NCI-H146 (cell line): ENCODE results near the gene MUL1.
"Not testable (repeated sequence)": the region's sequence is repeated elsewhere in the genome, so short reads cannot be mapped to it uniquely, and the experiment has no call there.

Source experiments
- DNase-seq: peaks from one replicate; lab custom pipeline; 2025; lab: John Stamatoyannopoulos, UW

The MUL1 gene, protein sequence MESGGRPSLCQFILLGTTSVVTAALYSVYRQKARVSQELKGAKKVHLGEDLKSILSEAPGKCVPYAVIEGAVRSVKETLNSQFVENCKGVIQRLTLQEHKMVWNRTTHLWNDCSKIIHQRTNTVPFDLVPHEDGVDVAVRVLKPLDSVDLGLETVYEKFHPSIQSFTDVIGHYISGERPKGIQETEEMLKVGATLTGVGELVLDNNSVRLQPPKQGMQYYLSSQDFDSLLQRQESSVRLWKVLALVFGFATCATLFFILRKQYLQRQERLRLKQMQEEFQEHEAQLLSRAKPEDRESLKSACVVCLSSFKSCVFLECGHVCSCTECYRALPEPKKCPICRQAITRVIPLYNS

DNA sequence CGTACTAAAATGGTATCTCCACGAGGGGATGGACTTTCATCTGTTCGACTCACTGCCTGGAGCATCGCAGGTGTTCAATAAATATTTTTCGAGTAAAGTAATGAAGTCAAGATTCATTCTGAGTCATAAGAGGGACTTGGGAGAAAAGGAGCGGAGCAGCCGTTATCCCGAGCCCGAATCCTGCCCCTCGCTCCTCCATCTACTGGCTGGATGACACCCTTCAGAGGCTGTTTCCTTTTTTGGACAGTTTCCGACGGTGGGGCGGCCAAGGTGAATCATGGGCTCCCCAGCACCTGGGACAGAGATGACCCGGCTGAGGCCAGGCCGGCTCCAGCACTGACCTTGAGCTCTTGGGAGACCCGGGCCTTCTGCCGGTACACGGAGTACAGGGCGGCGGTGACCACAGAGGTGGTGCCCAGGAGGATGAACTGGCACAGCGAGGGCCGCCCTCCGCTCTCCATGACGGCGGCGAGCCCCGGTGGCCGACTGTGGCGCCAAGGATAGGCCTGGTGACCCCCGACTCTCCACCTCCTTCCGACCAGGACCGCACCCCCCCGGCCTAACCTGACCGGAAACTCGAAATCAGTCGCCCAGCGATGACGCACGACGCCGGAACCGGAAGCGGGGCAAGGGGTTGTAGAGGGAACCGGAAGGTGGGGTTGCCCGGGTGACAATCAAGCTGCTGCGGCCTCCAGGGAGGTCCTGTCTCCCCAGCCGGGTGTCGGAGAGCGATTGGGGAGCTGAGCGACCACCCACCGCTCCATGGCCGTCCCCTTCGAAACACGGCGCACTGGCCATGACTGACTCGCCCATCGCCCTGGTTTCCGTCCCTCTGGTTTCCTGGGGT is at the start of gene MUL1:
TSS of gene MUL1 (minus strand) at position 588 of the 847 bp plus-strand sequence. CDS start at position 461, 127 bp downstream.
- peak; percentile 87 for DNase-seq

DNA sequence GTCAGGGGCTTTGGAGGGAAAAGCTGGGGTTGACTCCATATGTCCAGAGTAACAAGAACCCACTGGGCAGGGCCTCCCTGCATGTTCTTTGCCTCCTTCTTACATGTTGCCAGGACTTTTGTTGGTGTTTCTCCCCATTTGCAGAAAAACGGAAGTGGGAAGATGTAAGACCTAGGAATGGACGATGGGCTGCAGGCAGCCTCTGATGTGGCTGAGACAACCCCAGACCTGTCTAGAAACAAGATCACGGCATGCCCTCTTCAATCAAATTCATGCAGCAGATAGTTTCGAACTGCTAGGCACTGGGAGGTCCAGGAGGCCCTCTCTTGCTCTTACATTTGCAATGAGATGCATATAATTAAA is 47.8 kb upstream of the MUL1 start:
- DNase-seq, result no peak

DNA sequence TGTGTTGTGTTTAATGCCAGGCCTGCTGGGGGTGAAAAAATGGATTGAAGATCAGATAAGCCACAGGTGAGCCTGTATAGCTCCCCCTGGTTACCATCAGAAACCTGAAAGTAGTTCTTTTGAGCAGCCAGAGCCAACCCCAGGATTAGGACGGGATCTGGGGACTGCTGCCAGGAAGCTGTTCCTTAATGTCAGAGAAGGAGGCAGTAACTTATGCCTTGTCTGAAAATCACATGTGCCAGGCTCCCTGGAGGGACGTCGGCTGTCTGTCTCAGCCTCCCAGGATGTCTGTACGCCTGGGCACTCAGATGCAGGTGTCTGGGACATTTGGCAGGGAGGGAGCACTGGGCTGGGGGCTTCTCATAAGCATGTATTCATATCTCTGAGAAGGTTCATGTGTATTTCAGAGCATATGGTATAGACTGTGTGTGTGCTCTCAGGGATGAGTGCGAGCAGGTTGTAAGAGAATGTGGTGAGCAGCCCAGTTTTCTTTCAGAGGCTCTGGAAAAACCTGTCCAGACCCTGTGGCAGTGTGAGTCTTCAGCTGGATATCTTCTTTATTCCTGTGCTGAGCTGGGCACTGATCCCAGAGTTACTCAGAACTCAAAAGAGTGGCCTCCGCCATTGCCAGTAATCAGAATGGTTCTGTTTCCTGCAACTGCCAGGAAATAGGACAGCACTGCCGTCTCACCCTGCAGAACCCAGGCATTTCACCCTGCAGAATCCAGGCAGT is 47.2 kb upstream of the MUL1 start:
- no peak for DNase-seq

DNA sequence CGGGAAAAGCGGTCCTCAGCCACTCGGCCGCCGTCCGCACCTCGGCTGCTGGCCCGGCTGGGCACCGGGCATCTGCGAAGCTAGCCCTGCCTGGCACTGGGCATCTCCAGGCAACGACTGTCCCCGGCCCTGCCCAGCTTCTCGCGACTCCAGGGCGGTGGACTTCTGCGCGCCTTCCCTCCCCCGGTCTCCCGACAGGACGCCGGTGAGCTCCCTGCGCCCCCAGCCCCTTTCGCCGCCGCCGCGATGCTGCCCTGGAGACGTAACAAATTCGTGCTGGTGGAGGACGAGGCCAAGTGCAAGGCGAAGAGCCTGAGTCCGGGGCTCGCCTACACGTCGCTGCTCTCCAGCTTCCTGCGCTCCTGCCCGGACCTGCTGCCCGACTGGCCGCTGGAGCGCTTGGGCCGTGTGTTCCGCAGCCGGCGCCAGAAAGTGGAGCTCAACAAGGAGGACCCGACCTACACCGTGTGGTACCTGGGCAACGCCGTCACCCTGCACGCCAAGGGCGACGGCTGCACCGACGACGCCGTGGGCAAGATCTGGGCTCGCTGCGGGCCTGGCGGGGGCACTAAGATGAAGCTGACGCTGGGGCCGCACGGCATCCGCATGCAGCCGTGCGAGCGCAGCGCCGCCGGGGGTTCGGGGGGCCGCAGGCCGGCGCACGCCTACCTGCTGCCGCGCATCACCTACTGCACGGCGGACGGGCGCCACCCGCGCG is 44.9 kb upstream of the MUL1 start:
- no peak for DNase-seq

DNA sequence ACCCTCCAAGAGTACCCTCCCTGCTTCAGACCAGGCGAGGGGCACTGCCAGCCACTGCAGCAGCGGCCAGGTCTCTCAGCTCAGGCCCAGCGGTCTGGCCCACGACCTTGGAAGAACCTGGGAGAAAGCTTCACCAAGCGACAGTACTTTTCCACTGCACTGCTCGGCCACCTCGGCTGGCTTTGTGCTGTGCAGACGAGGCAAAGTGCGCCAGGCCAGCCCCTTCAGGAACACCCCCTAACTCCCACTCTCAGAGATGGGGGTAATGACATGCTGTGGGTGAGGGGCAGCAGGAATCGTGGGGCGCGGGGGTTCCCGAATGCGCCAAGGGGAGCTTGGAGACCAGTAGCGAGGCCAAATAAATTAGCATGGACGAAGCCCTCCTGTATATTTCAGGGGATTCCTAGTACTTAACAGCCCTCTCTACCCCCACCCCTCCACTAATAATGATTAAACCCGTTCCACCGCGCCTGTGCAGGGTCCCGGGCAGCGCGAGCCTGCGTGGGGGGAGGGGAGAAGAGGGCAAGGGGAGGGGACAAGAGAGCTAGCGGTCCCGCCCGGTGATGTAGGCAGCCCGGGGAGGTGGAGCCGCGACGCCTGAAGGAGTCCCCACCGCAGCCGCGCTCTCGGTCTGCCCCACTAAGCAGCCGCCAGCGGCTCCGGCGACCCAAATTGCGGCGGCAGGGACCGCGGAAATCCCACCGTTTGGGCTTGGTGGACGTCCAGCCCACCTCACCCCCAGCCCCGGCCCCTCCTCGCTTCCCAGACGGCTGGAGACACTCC is 44.2 kb upstream of the MUL1 start, which contains the start of gene FAM43B:
TSS of gene FAM43B (plus strand) at position 629 of the 783 bp plus-strand sequence. CDS start 401 bp downstream, outside the sequence.
- peak; percentile 6 for DNase-seq

DNA sequence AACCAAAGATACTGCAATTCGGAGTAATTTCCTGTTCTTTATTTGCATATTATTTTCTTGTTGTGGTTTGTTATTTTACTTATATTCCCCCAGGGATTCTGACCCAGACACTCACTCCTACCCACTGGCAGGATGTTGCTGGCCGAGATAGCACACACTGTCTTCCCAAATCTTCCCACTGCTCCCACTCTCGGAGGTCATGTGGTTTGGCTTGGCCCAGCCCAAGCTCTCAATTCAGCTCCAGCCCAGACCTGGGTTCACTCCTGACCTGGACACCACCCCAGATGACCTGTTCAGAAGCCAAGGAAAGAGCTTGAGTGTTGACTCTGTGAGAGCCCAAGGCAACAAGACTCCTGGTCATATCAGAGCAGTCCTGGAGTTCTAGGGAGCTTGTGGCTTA is 43.2 kb upstream of the MUL1 start:
- no peak for DNase-seq

DNA sequence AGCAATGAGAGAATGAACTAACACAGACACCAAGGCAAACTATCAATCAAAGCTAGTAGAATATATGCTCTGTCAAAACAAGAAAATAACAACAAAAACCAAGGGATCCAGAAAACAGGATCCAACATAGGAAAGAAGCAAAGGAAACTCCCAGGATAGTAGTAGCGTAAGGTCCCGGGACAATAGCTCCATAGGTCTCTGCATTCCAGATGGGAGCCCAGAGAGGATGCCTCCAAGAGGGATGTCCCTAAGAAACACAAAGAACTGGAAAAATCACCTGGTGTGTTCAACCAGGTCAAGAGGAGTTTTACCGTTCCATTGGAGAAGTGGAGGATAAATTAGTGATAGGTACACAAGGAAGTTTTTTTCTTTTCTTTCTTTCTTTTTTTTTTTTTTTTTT is 38.7 kb upstream of the MUL1 start:
- DNase-seq, result no peak

DNA sequence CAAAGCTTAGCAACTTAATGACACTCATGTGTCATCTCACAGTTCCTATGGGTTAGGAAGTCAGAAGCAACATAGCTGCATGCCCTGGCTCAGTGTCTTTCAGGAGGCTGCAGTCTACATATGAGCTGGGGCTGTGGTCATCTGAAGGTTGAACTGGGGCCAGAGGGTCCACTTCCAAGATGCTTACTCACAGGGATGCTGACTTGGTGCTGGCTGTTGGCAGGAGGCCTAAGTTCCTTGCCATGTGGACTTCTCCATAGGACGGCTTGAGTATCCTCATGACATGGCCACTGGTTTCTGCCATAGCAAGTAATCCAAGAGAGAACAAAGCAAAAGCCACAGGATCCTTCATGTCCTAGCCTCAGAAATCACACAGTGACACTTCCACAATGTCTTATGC is 32.3 kb upstream of the MUL1 start:
- DNase-seq, result no peak

DNA sequence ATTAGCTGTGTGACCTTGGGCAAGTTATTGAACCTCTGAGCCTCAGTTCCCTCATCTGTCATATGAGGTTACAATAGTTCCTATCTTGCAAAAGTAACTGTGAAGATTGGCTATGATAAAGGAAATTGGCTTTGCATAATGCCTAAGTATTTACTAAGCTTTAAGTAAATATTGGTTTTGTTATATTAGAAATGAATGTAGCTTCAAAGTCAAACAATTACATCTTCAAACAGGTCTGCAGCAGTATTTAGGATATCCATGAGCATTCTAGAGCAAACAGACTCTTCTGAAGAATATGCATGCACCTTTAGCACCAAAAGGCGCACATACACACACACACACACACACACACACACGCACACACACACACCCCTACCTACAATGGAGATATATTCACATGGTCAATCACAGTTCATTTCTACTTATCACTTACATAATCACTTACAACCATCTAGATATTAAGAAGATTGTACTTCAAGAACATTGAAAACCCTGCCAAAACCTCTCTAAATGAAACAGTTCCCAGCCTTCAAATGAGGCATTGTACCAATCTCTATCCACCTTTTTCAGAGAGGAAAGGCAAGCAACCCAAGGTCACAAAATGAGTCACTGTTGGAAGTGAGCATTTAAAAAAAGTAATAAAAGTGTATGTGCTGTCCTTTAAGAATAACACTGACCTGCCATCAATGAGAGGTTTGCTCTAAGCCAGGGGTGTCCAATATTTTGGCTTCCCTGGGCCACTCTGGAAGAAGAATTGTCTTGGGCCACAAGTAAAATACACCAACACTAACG is 31.0 kb upstream of the MUL1 start:
- peak; percentile 5 for DNase-seq

DNA sequence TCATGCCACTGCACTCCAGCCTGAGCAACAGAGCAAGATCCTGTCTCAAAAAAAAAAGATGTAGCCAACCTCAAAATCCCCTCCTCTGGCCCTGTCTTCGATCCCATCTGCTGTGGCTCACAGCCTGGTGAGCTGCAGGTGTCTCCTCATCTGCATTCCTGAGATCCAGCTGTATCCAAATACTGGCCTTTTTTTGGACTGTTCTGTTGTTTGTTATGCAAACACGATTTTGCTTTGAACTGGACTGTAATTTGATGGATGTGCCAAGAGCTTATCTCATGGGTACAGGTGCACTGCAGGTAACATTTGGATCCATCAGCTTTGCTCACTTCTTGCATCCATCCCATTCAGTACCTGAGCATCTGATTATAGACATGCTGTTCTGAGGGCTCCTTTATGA is 30.3 kb upstream of the MUL1 start:
- DNase-seq, result peak; percentile 75

DNA sequence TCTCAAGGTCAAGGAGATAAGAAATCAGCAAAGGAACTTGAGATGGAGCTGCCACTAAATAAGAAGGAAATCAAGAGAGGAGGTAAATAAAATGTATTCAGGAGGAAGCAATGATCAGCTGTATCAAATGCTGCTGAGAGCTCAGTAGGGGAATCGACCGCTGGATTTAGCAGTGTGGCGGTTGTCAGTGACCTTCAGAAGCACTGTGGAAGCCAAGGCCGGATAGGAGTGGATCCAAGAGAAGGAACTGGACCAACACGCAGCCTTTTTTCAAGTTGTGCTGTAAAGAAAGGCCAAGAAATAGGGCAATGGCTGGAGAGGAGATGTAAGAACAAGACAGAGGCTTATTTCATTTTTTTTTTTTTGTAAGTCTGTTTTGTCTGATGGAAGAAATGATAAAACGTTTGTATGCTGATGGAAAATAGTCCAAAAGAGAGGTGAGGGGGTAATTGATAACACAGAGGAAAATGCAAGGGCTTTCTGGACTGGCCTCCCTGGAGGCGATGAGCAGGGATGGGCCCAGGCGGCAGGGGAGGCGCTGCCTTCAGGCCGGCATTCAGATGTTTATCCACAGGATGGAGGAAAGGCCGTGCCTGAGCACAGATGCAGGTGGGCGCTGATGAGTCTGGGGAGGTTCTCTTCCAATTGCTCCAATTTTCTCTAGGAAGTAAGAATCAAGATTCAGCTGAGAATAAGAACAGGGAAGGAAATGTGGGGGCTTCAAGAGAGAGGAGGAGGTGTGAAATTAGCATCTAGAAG is 26.9 kb upstream of the MUL1 start:
- DNase-seq, result no peak

DNA sequence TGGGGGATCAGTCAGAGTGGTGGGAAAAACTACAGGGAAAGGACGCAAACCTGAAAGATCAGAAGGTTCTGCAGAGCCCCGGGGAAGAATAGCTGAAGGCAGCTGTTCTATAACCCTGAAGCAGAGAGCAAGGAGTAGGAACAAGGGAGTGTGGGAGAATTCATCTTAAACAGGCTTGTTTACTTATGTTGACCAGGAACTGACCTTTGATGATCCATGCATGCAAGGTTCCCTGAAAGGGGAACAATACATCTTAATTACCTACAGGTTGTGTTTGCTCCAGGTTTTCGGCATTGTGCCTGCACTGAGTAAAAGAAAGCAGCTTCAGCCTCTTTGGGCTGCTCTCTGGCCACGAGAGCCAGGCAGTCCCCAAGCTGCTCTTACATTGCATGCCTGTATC is 25.7 kb upstream of the MUL1 start:
- peak; percentile 25 for DNase-seq

DNA sequence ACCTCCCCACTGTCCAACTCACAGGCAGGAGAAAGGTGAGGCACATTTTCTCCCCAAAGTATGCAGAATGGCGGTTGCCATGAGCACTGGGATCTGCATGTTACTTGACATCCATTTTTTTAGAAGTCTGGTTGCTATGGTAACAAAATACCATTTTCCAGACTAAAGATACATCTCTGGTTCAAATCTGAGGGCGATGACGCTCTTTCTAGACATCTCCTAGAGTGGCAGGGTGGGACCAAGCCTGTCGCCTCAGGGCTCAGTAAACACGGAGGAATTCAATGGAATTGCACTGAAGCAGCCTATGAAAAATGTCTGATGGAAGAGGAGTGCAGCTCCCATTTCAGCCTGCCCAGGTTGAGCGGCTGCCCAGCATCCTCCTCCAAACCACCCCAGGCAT is 22.9 kb upstream of the MUL1 start:
- DNase-seq, result peak; percentile 13

DNA sequence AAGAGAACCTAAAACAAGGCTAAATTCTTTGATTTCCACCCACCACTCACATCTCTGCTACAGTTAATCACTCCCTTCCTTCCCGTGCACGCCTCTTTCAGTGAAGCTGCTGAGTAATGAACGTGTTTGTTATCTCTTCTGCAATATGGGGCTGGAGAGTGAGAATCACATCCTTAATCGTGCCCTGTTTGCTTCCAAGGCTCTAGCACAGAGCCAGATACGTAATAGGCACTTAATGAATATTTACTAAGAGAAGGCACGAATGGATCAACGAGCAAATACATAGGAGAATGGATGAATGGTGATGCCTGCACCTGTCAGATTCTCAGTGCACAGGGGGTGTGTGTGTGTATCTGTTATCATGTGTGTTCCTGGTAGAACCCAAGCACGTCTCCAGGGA is 22.4 kb upstream of the MUL1 start:
- DNase-seq, result peak; percentile 47

DNA sequence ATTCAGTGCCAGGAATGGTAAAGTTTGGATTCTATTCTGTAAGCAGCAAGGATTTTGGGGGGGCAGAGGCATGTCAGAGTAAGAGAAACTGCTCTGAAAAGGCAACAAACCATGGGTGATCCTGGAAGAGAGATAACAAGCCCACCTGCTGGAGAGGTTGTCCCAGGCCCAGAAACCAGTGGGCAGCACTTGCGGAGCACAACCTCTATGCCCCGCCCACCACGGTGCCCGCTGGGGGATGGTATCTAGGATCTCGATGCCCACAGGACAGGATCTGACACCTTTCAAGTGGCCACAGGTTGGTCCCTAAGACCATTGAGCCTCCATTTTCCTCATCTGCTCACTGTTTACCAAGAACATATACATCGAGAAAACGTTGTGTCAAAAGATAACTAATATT is 20.3 kb upstream of the MUL1 start:
- no peak for DNase-seq

DNA sequence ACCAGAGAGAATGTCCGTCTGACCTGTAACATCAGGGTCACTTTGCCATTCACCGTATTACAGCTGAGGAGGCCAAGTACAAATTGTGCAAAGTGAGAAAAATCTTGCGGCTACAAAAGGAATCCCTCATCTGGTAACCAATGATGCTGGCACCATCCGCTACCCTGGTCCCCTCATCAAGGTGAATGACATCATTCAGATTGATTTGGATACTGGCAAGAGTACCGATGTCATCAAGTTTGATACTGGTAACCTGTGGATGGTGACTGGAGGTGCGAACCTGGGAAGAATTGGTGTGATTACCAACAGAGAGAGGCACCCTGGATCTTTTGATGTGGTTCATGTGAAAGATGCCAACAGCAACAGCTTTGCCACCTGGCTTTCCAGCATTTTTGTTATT is 18.3 kb upstream of the MUL1 start:
- DNase-seq, result no peak

DNA sequence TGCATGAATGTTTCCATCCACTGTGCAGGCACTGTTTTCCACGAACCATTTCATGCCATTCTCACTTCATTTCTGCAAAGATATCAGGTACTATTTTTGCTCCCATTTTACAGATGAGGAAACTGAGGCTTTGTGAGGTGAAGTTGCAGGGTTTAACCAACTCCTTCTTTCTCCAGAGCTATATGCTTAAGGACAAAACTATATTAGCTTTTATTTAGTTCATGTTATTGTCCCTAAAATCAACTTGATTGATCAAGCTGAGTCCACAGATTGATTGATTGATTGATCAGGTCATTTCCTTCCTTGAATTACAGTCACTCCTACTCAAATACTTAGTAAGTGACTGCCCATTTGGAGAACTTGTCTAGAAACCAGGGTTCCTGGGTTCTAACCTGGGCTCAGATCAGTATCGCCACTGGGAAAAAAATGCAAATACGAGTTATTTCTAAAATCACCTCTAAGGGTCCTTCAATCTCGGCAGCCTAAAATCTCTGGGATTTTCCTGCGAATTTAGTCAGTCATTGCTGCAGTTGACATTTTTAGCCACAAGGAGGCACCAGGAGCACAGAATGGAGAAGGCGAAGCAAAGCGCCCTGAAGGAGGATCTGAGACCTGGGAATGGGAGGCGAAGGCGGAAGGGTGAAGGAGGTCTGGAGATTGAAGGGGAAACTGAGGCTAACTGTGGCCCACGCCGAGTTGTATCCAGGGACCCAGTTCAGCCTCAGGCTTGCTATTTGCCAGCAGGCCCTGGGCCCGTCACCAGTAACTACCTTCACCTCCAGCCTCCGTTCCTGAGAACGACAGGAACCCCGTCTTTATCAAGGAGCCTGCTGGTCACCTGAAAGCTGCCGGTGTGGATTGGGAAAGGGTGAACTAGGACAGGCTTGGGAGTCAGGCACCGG is 14.3 kb upstream of the MUL1 start:
- peak; percentile 50 for DNase-seq

DNA sequence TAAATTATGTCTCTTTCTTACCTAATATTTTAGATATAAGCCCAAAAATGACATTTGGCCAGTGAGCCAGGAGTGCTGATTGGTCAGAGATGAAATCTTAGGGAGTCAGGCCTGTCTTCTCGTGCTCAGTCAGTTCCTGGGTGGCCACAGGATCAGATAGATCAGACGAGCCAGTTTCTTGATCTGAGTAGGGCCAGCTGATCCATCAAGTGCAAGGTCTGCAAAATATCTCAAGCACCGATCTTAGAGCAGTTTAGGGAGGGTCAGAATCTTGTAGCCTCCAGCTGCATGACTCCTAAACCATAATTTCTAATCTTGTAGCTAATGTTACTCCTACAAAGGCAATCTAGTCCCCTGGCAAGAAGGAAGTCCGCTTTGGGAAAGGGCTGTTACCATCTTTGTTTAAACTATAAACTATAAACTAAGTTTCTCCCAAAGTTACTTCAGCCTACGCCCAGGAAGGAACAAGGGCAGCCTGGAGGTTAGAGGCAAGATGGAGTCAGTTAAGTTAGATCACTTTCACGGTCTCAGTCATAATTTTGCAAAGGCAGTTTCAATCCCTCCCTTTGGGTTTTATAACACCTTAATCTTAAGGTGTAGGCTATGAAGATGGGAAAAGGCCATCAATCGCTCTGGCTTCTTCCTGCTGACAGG is 11.8 kb upstream of the MUL1 start:
- not testable (repeated sequence) for DNase-seq
